Endodermal cell (in vitro differentiated cells): ENCODE measurements around the gene GREB1. TPM values are rescaled to one million over a fixed set of nuclear protein-coding genes. Genes with fewer than 3 reads are reported as not detected.

ENCODE experiments used
- DNase-seq: peaks from one replicate; pipeline ENCODE4 v3.0.0-alpha.2; 2017
- H3K27ac ChIP-seq: 2 replicates; pipeline ENCODE4 v1.5.1; 2013; ENCODE audit warnings: mild to moderate bottlenecking, low read depth, low read length, moderate library complexity
- H3K27me3 ChIP-seq: 2 replicates; pipeline ENCODE4 v1.6.1; 2013; ENCODE audit warnings: mild to moderate bottlenecking, low read length, moderate library complexity; ENCODE audit not compliant: insufficient read depth, control insufficient read depth, poor library complexity, severe bottlenecking
- H3K36me3 ChIP-seq: 2 replicates; pipeline ENCODE4 v1.7.0; 2013; ENCODE audit warnings: mild to moderate bottlenecking, low read length, moderate library complexity; ENCODE audit not compliant: control insufficient read depth, insufficient read depth
- H3K4me1 ChIP-seq: one replicate; pipeline ENCODE4 v1.7.0; 2013; ENCODE audit warnings: low read length; ENCODE audit not compliant: control insufficient read depth, insufficient read depth
- H3K4me3 ChIP-seq: 2 replicates; pipeline ENCODE4 v1.5.1; 2013; ENCODE audit warnings: mild to moderate bottlenecking, low read length, moderate library complexity
- H3K9ac ChIP-seq: 2 replicates; pipeline ENCODE4 v1.6.1; 2013; ENCODE audit warnings: mild to moderate bottlenecking, low read length, moderate library complexity; ENCODE audit not compliant: poor library complexity, severe bottlenecking; ENCODE audit errors: extremely low read depth
- H3K9me3 ChIP-seq: 2 replicates; pipeline ENCODE4 v1.6.1; 2013; ENCODE audit warnings: mild to moderate bottlenecking, low read length, moderate library complexity; ENCODE audit not compliant: control insufficient read depth
- H3K27ac Mint-ChIP-seq: 2 replicates; pipeline ENCODE4 v1.8.0; 2020; ENCODE audit warnings: mixed read lengths
- H3K27me3 Mint-ChIP-seq: 2 replicates; pipeline ENCODE4 v1.8.0; 2021; ENCODE audit warnings: mild to moderate bottlenecking, mixed read lengths; ENCODE audit not compliant: insufficient read depth
- H3K36me3 Mint-ChIP-seq: 2 replicates; pipeline ENCODE4 v1.8.0; 2020; ENCODE audit warnings: low read depth, mixed read lengths
- H3K4me1 Mint-ChIP-seq: 2 replicates; pipeline ENCODE4 v1.8.0; 2020; ENCODE audit warnings: mixed read lengths
- H3K4me3 Mint-ChIP-seq: 2 replicates; pipeline ENCODE4 v1.8.0; 2020; ENCODE audit warnings: mild to moderate bottlenecking, moderate library complexity, mixed read lengths
- H3K9me3 Mint-ChIP-seq: 2 replicates; pipeline ENCODE4 v1.8.0; 2020; ENCODE audit warnings: mild to moderate bottlenecking, mixed read lengths
- WGBS, 2 experiments: methylation state at CpG; one replicate each; pipeline versions ENCODE4 v1.1.5 to v1.1.7; 2013; ENCODE audit warnings: missing lambda C conversion rate in 2 of 2, mixed read lengths in 1 of 2; ENCODE audit not compliant: insufficient coverage in 1 of 2, insufficient read length in 1 of 2; 5-methylcytosine and 5-hydroxymethylcytosine counted together
- total RNA-seq, 2 donors: library from RNA; stranded (reverse); fragmentation: NEBNext Ultra II Directional in 1 of 2; extraction: Animal tissue kit (Norgen Biotek cat#: 25700) in 1 of 2; gene quantifications; 2 replicates in 1 of 2; 3 replicates in 1 of 2; pipeline ENCODE4 v1.2.1, GENCODE V29; 2021
- TF ChIP-seq, protein P1 (sequence below): fragments of 200-600 bp; sonication (generic); conservative IDR thresholded peaks from 2 replicates; pipeline ENCODE4 v1.5.0; 2021; ENCODE audit warnings: antibody characterized with exemption, mild to moderate bottlenecking

Gene GREB1
- total RNA-seq, 2 donors from 2014 or later = 86.4 to 106 TPM

DNA sequence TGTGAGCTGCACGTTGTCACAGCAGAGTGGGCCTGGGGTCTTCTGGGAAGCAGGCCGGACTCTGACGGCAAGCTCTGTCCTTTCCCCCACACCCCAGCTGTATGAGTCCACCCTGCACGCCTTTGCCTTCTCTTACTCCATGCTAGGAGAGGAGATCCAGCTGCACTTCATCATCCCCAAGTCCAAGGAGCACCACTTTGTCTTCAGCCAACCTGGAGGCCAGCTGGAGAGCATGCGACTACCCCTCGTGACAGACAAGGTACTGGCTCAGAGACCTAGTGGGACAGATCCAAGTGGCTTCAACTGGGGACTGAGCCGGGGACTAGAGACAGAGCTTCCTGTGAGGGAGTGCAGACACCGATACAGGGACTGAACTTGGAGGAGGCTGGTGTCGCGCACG lies 96.0 kb downstream of the GREB1 start:
- no peak for DNase-seq
- Histone ChIP-seq H3K27ac (no peak overlapping the region), H3K4me1 (no peaks in the 10 kb centered on the region), H3K4me3 (no peak overlapping the region), H3K9me3 (peaks cover 25% of the 10 kb centered on the region), H3K9ac (no peak overlapping the region), H3K36me3 (peaks cover 96% of the 10 kb centered on the region), H3K27me3 (no peaks in the 10 kb centered on the region)
- Mint-ChIP-seq H3K4me3 (no peak overlapping the region), H3K27me3 (no peaks in the 10 kb centered on the region), H3K4me1 (no peaks in the 10 kb centered on the region), H3K36me3 (peaks cover 94% of the 10 kb centered on the region), H3K9me3 (peaks cover 19% of the 10 kb centered on the region), H3K27ac (peak overlapping the region; percentile 40)
- TF ChIP-seq, protein P1, sequence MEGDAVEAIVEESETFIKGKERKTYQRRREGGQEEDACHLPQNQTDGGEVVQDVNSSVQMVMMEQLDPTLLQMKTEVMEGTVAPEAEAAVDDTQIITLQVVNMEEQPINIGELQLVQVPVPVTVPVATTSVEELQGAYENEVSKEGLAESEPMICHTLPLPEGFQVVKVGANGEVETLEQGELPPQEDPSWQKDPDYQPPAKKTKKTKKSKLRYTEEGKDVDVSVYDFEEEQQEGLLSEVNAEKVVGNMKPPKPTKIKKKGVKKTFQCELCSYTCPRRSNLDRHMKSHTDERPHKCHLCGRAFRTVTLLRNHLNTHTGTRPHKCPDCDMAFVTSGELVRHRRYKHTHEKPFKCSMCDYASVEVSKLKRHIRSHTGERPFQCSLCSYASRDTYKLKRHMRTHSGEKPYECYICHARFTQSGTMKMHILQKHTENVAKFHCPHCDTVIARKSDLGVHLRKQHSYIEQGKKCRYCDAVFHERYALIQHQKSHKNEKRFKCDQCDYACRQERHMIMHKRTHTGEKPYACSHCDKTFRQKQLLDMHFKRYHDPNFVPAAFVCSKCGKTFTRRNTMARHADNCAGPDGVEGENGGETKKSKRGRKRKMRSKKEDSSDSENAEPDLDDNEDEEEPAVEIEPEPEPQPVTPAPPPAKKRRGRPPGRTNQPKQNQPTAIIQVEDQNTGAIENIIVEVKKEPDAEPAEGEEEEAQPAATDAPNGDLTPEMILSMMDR = no peak
- WGBS, 2 experiments = 95 to 100% methylated on average over 9 to 11 of the region's 11 CpGs

DNA sequence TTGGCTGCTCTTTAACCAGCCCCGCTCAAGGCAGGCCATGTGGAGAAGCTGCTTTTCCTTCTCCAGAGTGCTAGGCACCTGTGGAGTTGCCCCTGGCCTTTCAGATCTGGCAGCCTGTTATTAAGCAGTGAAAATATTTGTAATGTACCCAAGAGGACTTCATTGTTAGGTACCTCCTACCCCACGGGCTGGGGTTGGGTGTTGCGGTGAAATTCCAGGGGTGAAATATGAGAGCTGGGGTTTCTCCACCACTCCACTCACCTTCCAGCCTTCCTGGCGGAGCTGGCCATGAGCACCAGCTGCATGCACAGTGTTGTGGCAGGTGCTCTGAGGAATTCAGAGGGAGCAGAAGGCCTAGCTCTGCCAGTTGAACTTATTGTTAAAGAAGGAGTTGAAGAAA lies 97.0 kb downstream of the GREB1 start:
- Mint-ChIP-seq H3K4me1 (no peaks in the 10 kb centered on the region), H3K27ac (no peak overlapping the region), H3K9me3 (peaks cover 15% of the 10 kb centered on the region), H3K36me3 (peaks cover 94% of the 10 kb centered on the region), H3K27me3 (no peaks in the 10 kb centered on the region), H3K4me3 (no peak overlapping the region)
- peaks cover 96% of the 10 kb centered on the region for H3K36me3 ChIP-seq
- DNase-seq = no peak
- H3K27ac ChIP-seq = no peak overlapping the region
- H3K27me3 ChIP-seq = no peaks in the 10 kb centered on the region
- 94 to 100% methylated on average over 1 to 4 of the region's 4 CpGs for WGBS, 2 experiments
- no peak overlapping the region for H3K4me3 ChIP-seq
- TF ChIP-seq, protein P1 = no peak
- peaks cover 15% of the 10 kb centered on the region for H3K9me3 ChIP-seq
- no peaks in the 10 kb centered on the region for H3K4me1 ChIP-seq
- no peak overlapping the region for H3K9ac ChIP-seq

DNA sequence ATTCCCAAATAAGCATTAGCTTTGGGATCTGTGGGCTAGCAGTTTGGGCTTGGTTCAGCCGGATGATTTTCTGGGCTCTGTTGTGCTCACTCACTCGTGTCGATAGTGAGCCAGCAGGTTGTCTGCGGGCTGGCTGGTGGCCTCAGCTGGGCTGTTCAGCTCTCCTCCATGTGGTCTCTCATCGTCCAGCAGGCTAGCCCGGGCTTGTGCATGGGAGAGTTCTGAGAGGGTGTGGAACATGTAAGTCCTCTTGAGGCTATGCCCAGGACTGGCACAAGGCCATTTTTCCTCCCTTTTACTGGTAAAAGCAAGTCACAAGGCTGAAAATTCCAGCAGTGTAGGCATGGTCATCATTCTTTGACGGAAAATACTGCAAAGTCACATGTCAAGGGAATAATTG lies 97.6 kb downstream of the GREB1 start:
- peaks cover 10% of the 10 kb centered on the region for H3K9me3 ChIP-seq
- no peaks in the 10 kb centered on the region for H3K4me1 Mint-ChIP-seq
- no peak overlapping the region for H3K9ac ChIP-seq
- no peak overlapping the region for H3K4me3 Mint-ChIP-seq
- no peak overlapping the region for H3K27ac ChIP-seq
- no peak overlapping the region for H3K4me3 ChIP-seq
- 92 to 93% methylated on average over 5 to 7 of the region's 7 CpGs for WGBS, 2 experiments
- H3K27me3 Mint-ChIP-seq = no peaks in the 10 kb centered on the region
- no peak for DNase-seq
- TF ChIP-seq, protein P1 = no peak
- no peaks in the 10 kb centered on the region for H3K4me1 ChIP-seq
- H3K36me3 ChIP-seq = peaks cover 96% of the 10 kb centered on the region
- peaks cover 89% of the 10 kb centered on the region for H3K36me3 Mint-ChIP-seq
- peaks cover 9% of the 10 kb centered on the region for H3K9me3 Mint-ChIP-seq
- no peak overlapping the region for H3K27ac Mint-ChIP-seq
- no peaks in the 10 kb centered on the region for H3K27me3 ChIP-seq
